ENCODE data around the gene CD58. TPM values are rescaled to one million over a fixed set of nuclear protein-coding genes. Genes with fewer than 3 reads are reported as not detected.

CD58 gene
- total RNA-seq, 4 donors from 2014 or later, result 23.1 to 63.0 (median 39.0) TPM

DNA sequence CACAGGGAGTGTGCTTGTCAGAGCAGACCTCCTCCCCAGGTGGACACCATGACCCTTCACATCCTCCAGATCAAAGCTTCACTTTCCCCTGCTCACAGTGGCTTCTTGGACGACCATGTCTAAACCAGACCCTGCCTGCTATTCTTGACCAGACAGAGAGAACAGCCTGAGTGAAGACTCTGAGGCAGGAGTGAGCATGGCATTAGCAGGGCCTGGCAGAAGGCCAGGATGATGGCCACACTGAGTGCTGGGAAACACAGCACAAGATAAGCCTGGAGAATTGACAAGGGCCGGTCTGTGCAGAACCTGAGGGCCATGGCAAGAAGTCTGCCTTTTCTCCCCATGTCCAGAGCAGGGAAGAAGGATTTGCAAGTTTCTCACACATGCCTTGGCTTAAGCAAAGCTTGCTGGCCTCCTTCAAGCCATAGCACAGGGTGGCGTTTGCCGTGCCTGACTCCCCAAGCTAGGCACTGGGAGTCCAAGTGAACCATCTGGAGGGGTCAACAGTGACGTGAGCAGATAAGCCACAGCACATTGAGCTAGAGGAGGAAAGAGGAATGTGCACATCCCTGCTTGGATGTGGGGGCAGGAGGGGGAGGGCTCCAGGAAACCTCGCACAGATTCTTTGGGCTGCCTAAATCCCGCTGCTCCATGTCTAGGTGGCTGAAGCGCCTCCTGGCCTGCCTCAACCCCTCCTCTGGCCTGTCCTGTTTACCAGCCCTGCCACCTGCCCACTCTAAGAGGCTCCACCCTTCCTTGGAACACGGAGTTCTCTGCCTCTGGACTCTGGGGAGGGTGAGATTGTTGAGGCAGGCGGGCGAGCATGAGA lies 87.1 kb downstream of the CD58 start:
- DNase-seq, result peak in 2 of 3 donors; percentile 82 to 85

GRCh38 chr1:116482490-116482889 lies 88.3 kb downstream of the CD58 start:
- no peaks in the 10 kb centered on the region for H3K9me3 ChIP-seq
- peak overlapping the region in 3 of 4 donors; percentile 78 to 96 (median 91) for H3K27ac ChIP-seq
- DNase-seq, result peak in 1 of 3 donors; percentile 64
- H3K27me3 ChIP-seq, result no peaks in the 10 kb centered on the region
- peaks cover 0 to 42% (median 4%) of the 10 kb centered on the region in 4 donors for H3K4me1 ChIP-seq
- TF ChIP-seq CTCF (IDR thresholded peaks at IDR 0.05) (no peak), POLR2A (IDR thresholded peaks at IDR 0.05) (no peak)
- H3K36me3 ChIP-seq, result no peaks in the 10 kb centered on the region
- H3K4me3 ChIP-seq, result no peak overlapping the region

More for the DNA sequence above, 87.1 kb downstream of the CD58 start:
- TF ChIP-seq POLR2A (IDR thresholded peaks at IDR 0.05) (peak in 1 of 2 donors; percentile 65), CTCF (IDR thresholded peaks at IDR 0.05) (no peak)
- H3K27me3 ChIP-seq, result no peaks in the 10 kb centered on the region
- H3K4me3 ChIP-seq, result no peak overlapping the region
- H3K27ac ChIP-seq, result peak overlapping the region in 3 of 4 donors; percentile 78 to 96 (median 91)
- H3K36me3 ChIP-seq, result no peaks in the 10 kb centered on the region
- H3K9me3 ChIP-seq, result no peaks in the 10 kb centered on the region
- peaks cover 0 to 37% (median 4%) of the 10 kb centered on the region in 4 donors for H3K4me1 ChIP-seq

DNA sequence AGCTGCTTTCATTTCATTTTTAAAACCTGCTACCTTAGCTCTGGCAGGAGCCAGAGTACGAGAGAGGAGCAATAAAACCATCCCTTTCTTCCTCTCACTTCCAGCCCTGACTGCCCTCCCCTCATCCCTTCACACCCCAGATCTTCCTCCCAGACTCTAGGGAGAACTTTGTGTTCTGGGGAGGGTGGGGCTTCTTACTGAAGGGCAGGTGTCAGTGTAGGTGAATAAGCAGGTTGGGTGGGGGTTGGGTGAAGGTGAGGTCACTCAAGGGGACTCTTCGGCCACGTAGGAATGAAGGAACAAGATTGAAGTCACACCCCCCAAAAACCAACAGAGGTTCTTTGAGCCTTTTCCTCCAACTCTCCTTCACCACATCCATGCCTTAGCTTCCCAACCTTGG lies 88.9 kb downstream of the CD58 start:
- Histone ChIP-seq H3K27me3 (no peaks in the 10 kb centered on the region), H3K9me3 (no peaks in the 10 kb centered on the region), H3K36me3 (no peaks in the 10 kb centered on the region), H3K4me3 (no peak overlapping the region), H3K27ac (peak overlapping the region in 3 of 4 donors; percentile 78 to 96 (median 91)), H3K4me1 (peaks cover 0 to 47% (median 4%) of the 10 kb centered on the region in 4 donors)
- TF ChIP-seq CTCF (IDR thresholded peaks at IDR 0.05) (peak in 1 of 6 experiments; percentile 8), POLR2A (IDR thresholded peaks at IDR 0.05) (peak in 1 of 2 donors; percentile 49)
- peak in 2 of 3 donors; percentile 73 to 90 for DNase-seq

- Histone ChIP-seq H3K4me1 (peaks cover 0 to 41% (median 0%) of the 10 kb centered on the region in 4 donors), H3K27ac (peak overlapping the region in 1 of 4 donors; percentile 98), H3K9me3 (no peaks in the 10 kb centered on the region), H3K36me3 (no peaks in the 10 kb centered on the region), H3K27me3 (no peaks in the 10 kb centered on the region), H3K4me3 (no peak overlapping the region)
- no peak for DNase-seq
- TF ChIP-seq CTCF (IDR thresholded peaks at IDR 0.05) (no peak), POLR2A (IDR thresholded peaks at IDR 0.05) (no peak)
Observed at GRCh38 chr1:116478621-116479020, 92.2 kb downstream of the CD58 start.

- H3K36me3 ChIP-seq, result no peaks in the 10 kb centered on the region
- H3K4me1 ChIP-seq, result peaks cover 0 to 44% (median 0%) of the 10 kb centered on the region in 4 donors
- H3K9me3 ChIP-seq, result no peaks in the 10 kb centered on the region
- no peaks in the 10 kb centered on the region for H3K27me3 ChIP-seq
- no peak overlapping the region for H3K4me3 ChIP-seq
- H3K27ac ChIP-seq, result peak overlapping the region in 3 of 4 donors; percentile 69 to 99 (median 98)
- DNase-seq, result no peak
- TF ChIP-seq CTCF (IDR thresholded peaks at IDR 0.05) (peak in 1 of 6 experiments; percentile 22), POLR2A (IDR thresholded peaks at IDR 0.05) (peak in 1 of 2 donors; percentile 53)
Observed at GRCh38 chr1:116477429-116477828, 93.4 kb downstream of the CD58 start.

Measured in Peyer's patch (tissue), 4 donors.